Measurements from ENCODE around the gene TMEM271.
"Not testable (repeated sequence)": the region's sequence is repeated elsewhere in the genome, so short reads cannot be mapped to it uniquely, and the experiment has no call there.

TMEM271 gene

GRCh38 chr4:568962-569361 lies 7.1 kb downstream of the TMEM271 start:
- TF ChIP-seq MAX (IDR thresholded peaks at IDR 0.05; ENCODE audit: low read depth, low read length): no peak
- TF ChIP-seq, protein P1, sequence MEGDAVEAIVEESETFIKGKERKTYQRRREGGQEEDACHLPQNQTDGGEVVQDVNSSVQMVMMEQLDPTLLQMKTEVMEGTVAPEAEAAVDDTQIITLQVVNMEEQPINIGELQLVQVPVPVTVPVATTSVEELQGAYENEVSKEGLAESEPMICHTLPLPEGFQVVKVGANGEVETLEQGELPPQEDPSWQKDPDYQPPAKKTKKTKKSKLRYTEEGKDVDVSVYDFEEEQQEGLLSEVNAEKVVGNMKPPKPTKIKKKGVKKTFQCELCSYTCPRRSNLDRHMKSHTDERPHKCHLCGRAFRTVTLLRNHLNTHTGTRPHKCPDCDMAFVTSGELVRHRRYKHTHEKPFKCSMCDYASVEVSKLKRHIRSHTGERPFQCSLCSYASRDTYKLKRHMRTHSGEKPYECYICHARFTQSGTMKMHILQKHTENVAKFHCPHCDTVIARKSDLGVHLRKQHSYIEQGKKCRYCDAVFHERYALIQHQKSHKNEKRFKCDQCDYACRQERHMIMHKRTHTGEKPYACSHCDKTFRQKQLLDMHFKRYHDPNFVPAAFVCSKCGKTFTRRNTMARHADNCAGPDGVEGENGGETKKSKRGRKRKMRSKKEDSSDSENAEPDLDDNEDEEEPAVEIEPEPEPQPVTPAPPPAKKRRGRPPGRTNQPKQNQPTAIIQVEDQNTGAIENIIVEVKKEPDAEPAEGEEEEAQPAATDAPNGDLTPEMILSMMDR (IDR thresholded peaks at IDR 0.05; ENCODE audit: low read depth, low read length): no peak
- no peak for TF ChIP-seq MYC (IDR thresholded peaks at IDR 0.05; ENCODE audit: low read depth, low read length)
- TF ChIP-seq POLR2A (IDR thresholded peaks at IDR 0.05; ENCODE audit: extremely low read depth, insufficient read length): no peak
- DNase-seq (ENCODE audit: low read depth): no peak
- no peak overlapping the region for H3K4me3 ChIP-seq (ENCODE audit: low read depth, low read length)

DNA sequence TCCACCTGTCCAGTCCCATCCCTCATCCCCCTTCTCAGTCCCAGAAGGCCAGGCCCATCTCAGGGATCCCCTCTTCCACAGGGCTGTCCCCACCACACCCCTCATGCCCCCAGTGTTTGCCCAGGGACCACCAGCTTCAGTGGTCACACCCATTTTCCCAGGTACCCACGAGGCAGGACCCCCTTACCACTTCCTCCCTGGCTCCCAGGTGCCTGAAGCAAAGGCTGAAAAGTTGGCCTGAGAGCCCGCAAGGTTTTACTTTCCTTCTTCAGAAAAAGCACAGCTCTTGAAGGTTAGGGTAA lies 7.8 kb downstream of the TMEM271 start:
- DNase-seq (ENCODE audit: low read depth): no peak
- TF ChIP-seq MAX (IDR thresholded peaks at IDR 0.05; ENCODE audit: low read depth, low read length): no peak
- TF ChIP-seq, protein P1 (IDR thresholded peaks at IDR 0.05; ENCODE audit: low read depth, low read length): no peak
- no peak for TF ChIP-seq POLR2A (IDR thresholded peaks at IDR 0.05; ENCODE audit: extremely low read depth, insufficient read length)
- no peak for TF ChIP-seq MYC (IDR thresholded peaks at IDR 0.05; ENCODE audit: low read depth, low read length)

GRCh38 chr4:567457-568350 lies 8.4 kb downstream of the TMEM271 start:
- TF ChIP-seq MAX (IDR thresholded peaks at IDR 0.05; ENCODE audit: low read depth, low read length) (no peak), MYC (IDR thresholded peaks at IDR 0.05; ENCODE audit: low read depth, low read length) (no peak), POLR2A (IDR thresholded peaks at IDR 0.05; ENCODE audit: extremely low read depth, insufficient read length) (no peak)
- TF ChIP-seq, protein P1 (IDR thresholded peaks at IDR 0.05; ENCODE audit: low read depth, low read length): no peak
- H3K4me3 ChIP-seq (ENCODE audit: low read depth, low read length): no peak overlapping the region
- DNase-seq (ENCODE audit: low read depth): no peak

More for the DNA sequence above, 7.8 kb downstream of the TMEM271 start:
- H3K4me3 ChIP-seq (ENCODE audit: low read depth, low read length): no peak overlapping the region

DNA sequence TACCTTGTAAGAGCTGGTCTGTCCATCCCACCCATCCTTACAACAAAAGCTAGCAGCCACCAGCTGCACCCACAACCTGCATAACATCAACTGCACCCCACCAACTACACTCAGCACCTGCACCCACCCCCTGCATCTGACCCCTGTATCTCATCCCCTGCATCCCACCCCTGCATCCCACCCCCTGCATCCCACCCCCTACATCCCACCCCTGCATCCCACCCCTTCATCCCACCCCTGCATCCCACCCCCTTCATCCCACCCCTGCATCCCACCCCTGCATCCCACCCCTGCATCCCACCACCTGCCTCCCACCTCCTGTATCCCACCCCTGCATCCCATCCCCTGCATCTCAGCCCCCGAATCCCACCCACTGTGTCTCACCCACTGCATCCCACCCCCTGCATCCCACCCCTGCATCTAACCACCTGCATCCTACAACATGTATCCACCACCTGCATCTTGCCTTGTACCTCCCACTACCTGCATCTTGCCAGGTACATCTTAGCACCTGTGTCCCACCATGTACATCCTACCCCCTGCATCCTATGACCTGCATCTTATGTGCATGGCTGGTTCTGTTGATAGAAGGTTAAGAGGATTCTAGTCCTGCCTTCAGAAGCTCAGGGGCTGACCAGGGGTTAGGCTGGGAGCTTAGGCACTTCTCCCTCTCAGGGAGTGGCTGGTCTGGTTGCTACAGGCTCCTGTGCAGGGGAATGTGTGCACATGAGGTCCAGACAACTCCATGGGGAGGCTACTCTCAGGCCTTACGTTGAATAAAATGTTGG lies 9.4 kb downstream of the TMEM271 start:
- DNase-seq (ENCODE audit: low read depth): peak; percentile 30
- no peak overlapping the region for H3K4me3 ChIP-seq (ENCODE audit: low read depth, low read length)
- TF ChIP-seq MYC (IDR thresholded peaks at IDR 0.05; ENCODE audit: low read depth, low read length): no peak
- no peak for TF ChIP-seq POLR2A (IDR thresholded peaks at IDR 0.05; ENCODE audit: extremely low read depth, insufficient read length)
- TF ChIP-seq, protein P1 (IDR thresholded peaks at IDR 0.05; ENCODE audit: low read depth, low read length): no peak
- no peak for TF ChIP-seq MAX (IDR thresholded peaks at IDR 0.05; ENCODE audit: low read depth, low read length)

GRCh38 chr4:566035-566434 lies 10.1 kb downstream of the TMEM271 start:
- H3K4me3 ChIP-seq (ENCODE audit: low read depth, low read length): no peak overlapping the region
- DNase-seq (ENCODE audit: low read depth): no peak
- TF ChIP-seq, protein P1 (IDR thresholded peaks at IDR 0.05; ENCODE audit: low read depth, low read length): no peak
- TF ChIP-seq POLR2A (IDR thresholded peaks at IDR 0.05; ENCODE audit: extremely low read depth, insufficient read length) (no peak), MAX (IDR thresholded peaks at IDR 0.05; ENCODE audit: low read depth, low read length) (no peak), MYC (IDR thresholded peaks at IDR 0.05; ENCODE audit: low read depth, low read length) (no peak)

- not testable (repeated sequence) for DNase-seq (ENCODE audit: low read depth); H3K4me3 ChIP-seq (ENCODE audit: low read depth, low read length)
Measured at GRCh38 chr4:565614-566013, 10.5 kb downstream of the TMEM271 start.

GRCh38 chr4:562458-562857 lies 13.6 kb downstream of the TMEM271 start:
- not testable (repeated sequence) for H3K4me3 ChIP-seq (ENCODE audit: low read depth, low read length); DNase-seq (ENCODE audit: low read depth)

Measured in NB4 (cell line).